GM12878 (cell line): ENCODE results near the gene SLC35F6. TPM values are rescaled to one million over a fixed set of nuclear protein-coding genes. Genes with fewer than 3 reads are reported as not detected.

Experiments used
- ATAC-seq: fragments of 200-7000 bp; cut with Tn5 transposase; 3 replicates; pipeline ENCODE4 v1.9.1; 2020; ENCODE audit warnings: mild to moderate bottlenecking, moderate library complexity
- BruUV-seq: library from RNA; stranded (reverse); fragments of 400-500 nt; replicated peaks from 2 replicates; lab custom pipeline; 2021; lab: Mats Ljungman, UMichigan
- CTCF ChIA-PET: fragments of 300-600 bp; sonication (Branson Sonifier 250); formaldehyde crosslinking; extraction: SDS; loops from one replicate; lab custom pipeline; 2021; ENCODE audit warnings: inconsistent platforms; lab: Yijun Ruan, JAX
- POLR2A ChIA-PET: fragments of 350-600 bp; formaldehyde crosslinking; extraction: SDS; loops from one replicate; lab custom pipeline; 2021; ENCODE audit warnings: inconsistent platforms; lab: Charles Lee
- RAD21 ChIA-PET: fragments of 300-600 bp; sonication (Branson Sonifier 250); formaldehyde crosslinking; loops from one replicate; lab custom pipeline; 2023; ENCODE audit warnings: antibody characterized with exemption; ENCODE audit not compliant: unreplicated experiment; lab: Charles Lee
- SMC1A ChIA-PET: fragments of 300-600 bp; sonication (Branson Sonifier 250); formaldehyde crosslinking; loops from one replicate; lab custom pipeline; 2023; ENCODE audit not compliant: unreplicated experiment, uncharacterized antibody; lab: Charles Lee
- DNase-seq: peaks from one replicate; pipeline ENCODE4 v3.0.0-alpha.2; 2011; ENCODE audit warnings: low read depth, low spot score
- FAIRE-seq: peaks from 3 replicates; lab custom pipeline; 2011; peaks lifted over from hg19 to GRCh38; lab: Jason Lieb, UNC
- H2AFZ ChIP-seq: 2 replicates; pipeline ENCODE4 v1.6.0; 2011; ENCODE audit warnings: low read depth, low read length, control low read depth; ENCODE audit not compliant: control insufficient read depth
- H3K27ac ChIP-seq: 2 replicates; pipeline ENCODE4 v1.5.1; 2011; ENCODE audit warnings: control low read depth; ENCODE audit not compliant: control insufficient read depth, insufficient read depth
- H3K27me3 ChIP-seq, 2 experiments: replicated peaks in 1 of 2; 2 replicates each; pipeline versions ENCODE4 v1.6.0 to v1.6.1; 2011; ENCODE audit warnings: low read length in 1 of 2; ENCODE audit not compliant: control insufficient read depth in 2 of 2, insufficient read depth in 2 of 2
- H3K36me3 ChIP-seq, 2 experiments: 2 replicates each; pipeline ENCODE4 v1.5.1; 2011; ENCODE audit warnings: low read length in 1 of 2; ENCODE audit not compliant: control insufficient read depth in 2 of 2, insufficient read depth in 2 of 2
- H3K4me1 ChIP-seq: 2 replicates; pipeline ENCODE4 v1.6.1; 2011; ENCODE audit warnings: mild to moderate bottlenecking, low read length, moderate library complexity, mixed read lengths; ENCODE audit not compliant: control insufficient read depth, insufficient read depth
- H3K4me2 ChIP-seq: 2 replicates; pipeline ENCODE4 v1.6.0; 2011; ENCODE audit warnings: control low read depth; ENCODE audit not compliant: control insufficient read depth, insufficient read depth
- H3K4me3 ChIP-seq: fragments of 200-600 bp; sonication (generic); 2 replicates; pipeline ENCODE4 v1.5.1; 2016
- H3K79me2 ChIP-seq: 2 replicates; pipeline ENCODE4 v1.6.0; 2011; ENCODE audit warnings: low read length; ENCODE audit not compliant: control insufficient read depth, insufficient read depth
- H3K9ac ChIP-seq: 2 replicates; pipeline ENCODE4 v1.8.0; 2011; ENCODE audit warnings: low read length, control low read depth, mixed read lengths; ENCODE audit not compliant: control insufficient read depth, insufficient read depth
- H3K9me3 ChIP-seq: replicated peaks from 3 replicates; pipeline ENCODE4 v1.5.1; 2011; ENCODE audit warnings: mild to moderate bottlenecking, low read length; ENCODE audit not compliant: control insufficient read depth, insufficient read depth
- H4K20me1 ChIP-seq: 2 replicates; pipeline ENCODE4 v1.6.0; 2011; ENCODE audit not compliant: control insufficient read depth, insufficient read depth
- NR2C1 ChIP-seq: fragments of 450-650 bp; IDR thresholded peaks from 2 replicates; pipeline ENCODE4 v1.6.1; 2017; ENCODE audit warnings: antibody characterized with exemption, mild to moderate bottlenecking, moderate library complexity
- PAX8 ChIP-seq: fragments of 450-650 bp; IDR thresholded peaks from 2 replicates; pipeline ENCODE4 v1.6.1; 2017; ENCODE audit warnings: mild to moderate bottlenecking, moderate library complexity
- PML ChIP-seq: IDR thresholded peaks from 2 replicates; pipeline ENCODE4 v1.6.1; 2012; ENCODE audit warnings: low read length, inconsistent platforms
- RAD21 ChIP-seq: IDR thresholded peaks from 2 replicates; pipeline ENCODE4 v1.6.1; 2011; ENCODE audit warnings: mild to moderate bottlenecking, low read depth, low read length, moderate library complexity; ENCODE audit not compliant: insufficient read depth
- SP1 ChIP-seq: IDR thresholded peaks from one replicate; pipeline ENCODE4 v1.6.1; 2011; ENCODE audit warnings: low read depth, low read length
- YBX1 ChIP-seq: fragments of 450-650 bp; IDR thresholded peaks from 2 replicates; pipeline ENCODE4 v1.6.1; 2016; ENCODE audit warnings: antibody characterized with exemption
- ZSCAN29 ChIP-seq: fragments of 450-650 bp; IDR thresholded peaks from 2 replicates; pipeline ENCODE4 v1.6.1; 2017; ENCODE audit warnings: mild to moderate bottlenecking, moderate library complexity
- WGBS: methylation state at CpG from one replicate; pipeline ENCODE4 v1.1.6; 2016; ENCODE audit warnings: low lambda C conversion rate; ENCODE audit not compliant: insufficient replicate concordance, insufficient coverage; ENCODE audit errors: missing lambda C conversion rate; 5-methylcytosine and 5-hydroxymethylcytosine counted together
- in situ Hi-C: fragments of 300-500 bp; cut with MboI; formaldehyde crosslinking; loops from 9 replicates; pipeline ENCODE4 v1.14.3; 2018; ENCODE audit warnings: mixed read lengths
- intact Hi-C: fragments of 100-400 bp; cut with micrococcal nuclease; formaldehyde crosslinking; loops from one replicate; pipeline ENCODE4 v1.14.2; 2022; ENCODE audit not compliant: unreplicated experiment
- polyA plus RNA-seq, 11 experiments: library from polyadenylated mRNA; depleted of rRNA in 4 of 11; unstranded in 6 of 11; stranded (reverse) in 5 of 11; fragments of >200 nt; fragmentation: Nextera tagmentation in 4 of 11; fragmentation: Illumina TruSeq in 1 of 11; extraction: Ambion mirVana in 4 of 11; extraction: Trizol in 1 of 11; gene quantifications; 1 replicate in 1 of 11; 2 replicates in 10 of 11; pipeline versions ENCODE4 v1.2.1 to v1.2.3, GENCODE V29; 2011 to 2016; ENCODE audit warnings: inconsistent platforms in 2 of 11, missing spikeins in 2 of 11, low read depth in 1 of 11
- total RNA-seq, 4 experiments: library from RNA; depleted of rRNA in 3 of 4; stranded (reverse); fragments of >200 nt in 3 of 4; fragmentation: Illumina TruSeq in 1 of 4; extraction: Trizol in 1 of 4; gene quantifications; 2 replicates each; pipeline versions ENCODE4 v1.2.1 to v1.2.3, GENCODE V29; 2013 to 2021
- TF ChIP-seq, protein P1 (sequence below): IDR thresholded peaks from 2 replicates; pipeline ENCODE4 v1.6.1; 2012; ENCODE audit warnings: low read depth, low read length, improper control_type of control experiment

Gene SLC35F6
- total and polyA plus RNA-seq, 10 of the 15 experiments (the other 5 are each of a cell fraction or from before 2014, with no cell fraction given): 4.0 to 10.5 (median 8.0) TPM

DNA sequence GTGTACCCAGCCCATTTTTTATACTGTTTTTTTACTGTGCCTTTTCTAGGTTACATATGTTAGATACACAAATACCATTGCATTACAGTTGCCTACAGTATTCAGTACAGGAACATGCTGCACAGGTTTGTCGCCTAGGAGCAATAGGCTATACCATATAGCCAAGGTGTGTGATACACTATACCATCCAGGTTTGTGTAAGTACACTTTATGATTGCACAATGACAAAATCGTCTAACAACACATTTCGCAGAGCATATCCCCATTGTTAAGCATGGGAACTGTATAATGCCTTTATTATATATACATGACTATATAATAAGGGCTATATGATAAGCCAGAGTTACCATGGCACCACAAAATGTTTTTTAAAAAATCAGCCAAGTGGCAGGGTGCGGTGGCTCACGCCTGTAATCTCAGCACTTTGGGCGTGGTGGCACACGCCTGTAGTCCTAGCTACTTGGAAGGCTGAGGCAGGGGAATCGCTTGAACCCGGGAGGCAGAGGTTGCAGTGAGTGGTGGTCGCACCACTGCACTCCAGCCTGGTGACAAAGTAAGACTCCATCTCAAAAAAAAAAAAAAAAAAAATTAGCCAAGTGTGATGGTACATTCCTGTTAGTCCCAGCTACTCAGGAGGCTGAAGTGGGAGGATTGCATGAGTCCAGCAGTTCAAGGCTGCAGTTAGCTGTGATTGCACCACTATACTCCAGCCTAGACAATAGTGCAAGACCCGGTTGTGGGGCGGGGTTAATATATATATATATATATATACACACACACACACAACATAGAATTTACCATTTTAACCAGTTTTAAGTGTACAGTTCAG is 19.0 kb downstream of the SLC35F6 start:
- peaks cover 5 to 6% of the 10 kb centered on the region in 2 experiments; a peak in 3 of 4 replicates for H3K36me3 ChIP-seq
- no peaks in the 10 kb centered on the region for H3K9me3 ChIP-seq
- H3K79me2 ChIP-seq: peaks cover 18% of the 10 kb centered on the region
- 97% methylated on average over 12 of the region's 12 CpGs for WGBS
- no peak overlapping the region for H3K9ac ChIP-seq
- no peak for TF ChIP-seq NR2C1
- BruUV-seq: no TSS peak
- H3K4me1 ChIP-seq: peaks cover 3% of the 10 kb centered on the region; the same call in 1 of the 2 replicates
- H3K27ac ChIP-seq: no peak overlapping the region
- no peak for DNase-seq
- RAD21 ChIA-PET: interaction anchor here (0.7 kb wide), 1 partner anchor 48 kb away, joined by 3 read pairs; no protein-coding TSS in a partner anchor
- intact Hi-C loops (no loop called here), in situ Hi-C loops (no loop called here)
- CTCF ChIA-PET: interaction anchor here (0.6 to 1.2 kb wide), 2 partner anchors 10 to 12 kb away, joined by 3 read pairs; no protein-coding TSS in a partner anchor
- no peak for FAIRE-seq
- POLR2A ChIA-PET: interaction anchor here (0.6 to 0.7 kb wide), 2 partner anchors 20 to 188 kb away, joined by 3 to 6 read pairs; no protein-coding TSS in a partner anchor
- no peak for ATAC-seq
- no peak overlapping the region for H3K4me2 ChIP-seq
- H3K4me3 ChIP-seq: no peak overlapping the region
- SMC1A ChIA-PET: interaction anchor here (0.7 kb wide), 1 partner anchor 26 kb away, joined by 3 read pairs; no protein-coding TSS in a partner anchor
- no peak overlapping the region for H2AFZ ChIP-seq
- H3K27me3 ChIP-seq: no peaks in the 10 kb centered on the region
- H4K20me1 ChIP-seq: no peaks in the 10 kb centered on the region

DNA sequence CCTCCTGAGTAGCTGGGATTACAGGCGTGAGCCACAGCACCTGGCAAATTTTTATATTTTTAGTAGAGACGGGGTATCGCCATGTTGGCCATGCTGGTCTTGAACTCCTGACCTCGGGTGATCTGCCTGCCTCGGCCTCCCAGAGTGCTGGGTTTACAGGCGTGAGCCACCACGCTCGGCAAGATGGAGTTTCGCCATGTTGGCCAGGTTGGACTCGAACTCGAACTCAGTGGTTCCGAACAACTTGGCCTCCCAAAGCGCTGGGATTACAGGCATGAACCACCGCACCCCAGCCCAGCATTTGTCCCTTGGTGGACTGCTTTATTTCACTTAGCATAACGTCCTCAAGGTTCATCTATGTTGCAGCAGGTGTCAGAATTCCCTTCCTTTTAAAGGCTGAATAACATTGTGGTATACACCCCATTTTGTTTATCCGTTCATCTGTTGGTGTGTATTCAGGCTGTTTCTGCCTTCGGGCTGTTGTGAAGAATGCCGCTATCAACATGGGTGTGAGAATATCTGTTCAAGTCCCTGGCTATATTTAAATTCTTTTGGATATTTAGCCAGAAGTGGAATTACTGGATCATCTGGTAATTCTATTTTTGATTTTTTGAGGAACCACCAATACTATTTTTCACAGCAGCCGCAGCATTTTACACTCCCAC is 20.6 kb downstream of the SLC35F6 start:
- no peak for DNase-seq
- in situ Hi-C loops: no loop called here
- TF ChIP-seq ZSCAN29 (no peak), PML (no peak), PAX8 (no peak), RAD21 (no peak), SP1 (no peak), YBX1 (no peak)
- TF ChIP-seq, protein P1, sequence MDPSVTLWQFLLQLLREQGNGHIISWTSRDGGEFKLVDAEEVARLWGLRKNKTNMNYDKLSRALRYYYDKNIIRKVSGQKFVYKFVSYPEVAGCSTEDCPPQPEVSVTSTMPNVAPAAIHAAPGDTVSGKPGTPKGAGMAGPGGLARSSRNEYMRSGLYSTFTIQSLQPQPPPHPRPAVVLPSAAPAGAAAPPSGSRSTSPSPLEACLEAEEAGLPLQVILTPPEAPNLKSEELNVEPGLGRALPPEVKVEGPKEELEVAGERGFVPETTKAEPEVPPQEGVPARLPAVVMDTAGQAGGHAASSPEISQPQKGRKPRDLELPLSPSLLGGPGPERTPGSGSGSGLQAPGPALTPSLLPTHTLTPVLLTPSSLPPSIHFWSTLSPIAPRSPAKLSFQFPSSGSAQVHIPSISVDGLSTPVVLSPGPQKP: no peak
- TF ChIP-seq, all 136 proteins: peak for 0
- H3K4me3 ChIP-seq: peak overlapping the region; percentile 54; the same call in 1 of the 2 replicates
- peaks cover 34% of the 10 kb centered on the region for H3K79me2 ChIP-seq
- H3K36me3 ChIP-seq: peaks cover 2 to 8% of the 10 kb centered on the region in 2 experiments
- H3K4me2 ChIP-seq: peak overlapping the region; percentile 96
- SMC1A ChIA-PET: no interaction called here
- H3K9ac ChIP-seq: no peak overlapping the region
- POLR2A ChIA-PET: no interaction called here
- no TSS peak for BruUV-seq
- RAD21 ChIA-PET: no interaction called here
- H3K27me3 ChIP-seq: no peaks in the 10 kb centered on the region
- no peak overlapping the region for H2AFZ ChIP-seq
- FAIRE-seq (no peak), ATAC-seq (no peak)
- no peak overlapping the region for H3K27ac ChIP-seq
- CTCF ChIA-PET: no interaction called here
- WGBS: 97% methylated on average over 19 of the region's 19 CpGs
- intact Hi-C loops: loop anchor here (1.0 to 5.0 kb wide), 2 partner anchors 20 to 268 kb away; partner anchors contain the start of genes AGBL5 and SLC35F6
- no peaks in the 10 kb centered on the region for H4K20me1 ChIP-seq
- H3K9me3 ChIP-seq: no peaks in the 10 kb centered on the region; the same call in 2 of the 3 replicates
- H3K4me1 ChIP-seq: peaks cover 3% of the 10 kb centered on the region; the same call in 1 of the 2 replicates
